Measurements from ENCODE around the gene MTREX. TPM values are rescaled to one million over a fixed set of nuclear protein-coding genes. Genes with fewer than 3 reads are reported as not detected.

The MTREX gene
- total RNA-seq, 4 donors from 2014 or later = 50.7 to 68.3 (median 64.1) TPM

- no peak for DNase-seq (ENCODE audit: low spot score in 2 of 2)
- TF ChIP-seq, protein P1, sequence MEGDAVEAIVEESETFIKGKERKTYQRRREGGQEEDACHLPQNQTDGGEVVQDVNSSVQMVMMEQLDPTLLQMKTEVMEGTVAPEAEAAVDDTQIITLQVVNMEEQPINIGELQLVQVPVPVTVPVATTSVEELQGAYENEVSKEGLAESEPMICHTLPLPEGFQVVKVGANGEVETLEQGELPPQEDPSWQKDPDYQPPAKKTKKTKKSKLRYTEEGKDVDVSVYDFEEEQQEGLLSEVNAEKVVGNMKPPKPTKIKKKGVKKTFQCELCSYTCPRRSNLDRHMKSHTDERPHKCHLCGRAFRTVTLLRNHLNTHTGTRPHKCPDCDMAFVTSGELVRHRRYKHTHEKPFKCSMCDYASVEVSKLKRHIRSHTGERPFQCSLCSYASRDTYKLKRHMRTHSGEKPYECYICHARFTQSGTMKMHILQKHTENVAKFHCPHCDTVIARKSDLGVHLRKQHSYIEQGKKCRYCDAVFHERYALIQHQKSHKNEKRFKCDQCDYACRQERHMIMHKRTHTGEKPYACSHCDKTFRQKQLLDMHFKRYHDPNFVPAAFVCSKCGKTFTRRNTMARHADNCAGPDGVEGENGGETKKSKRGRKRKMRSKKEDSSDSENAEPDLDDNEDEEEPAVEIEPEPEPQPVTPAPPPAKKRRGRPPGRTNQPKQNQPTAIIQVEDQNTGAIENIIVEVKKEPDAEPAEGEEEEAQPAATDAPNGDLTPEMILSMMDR (IDR thresholded peaks at IDR 0.05) = no peak
- TF ChIP-seq POLR2A (IDR thresholded peaks at IDR 0.05) = no peak
- intact Hi-C loops (cut with DNase I; ENCODE audit: low total_unique reads) = no loop called here
- H3K4me3 ChIP-seq (ENCODE audit: low read depth, poor library complexity, severe bottlenecking) = no peak overlapping the region
Observed at GRCh38 chr5:55289808-55290207, 18.0 kb upstream of the MTREX start.

GRCh38 chr5:55290991-55291390, 16.8 kb upstream of the MTREX start:
- WGBS, 2 donors = 91 to 92% methylated on average over 2 of the region's 2 CpGs
- intact Hi-C loops (cut with DNase I; ENCODE audit: low total_unique reads) = no loop called here

GRCh38 chr5:55294935-55295334, 12.9 kb upstream of the MTREX start:
- intact Hi-C loops (cut with DNase I; ENCODE audit: low total_unique reads) = no loop called here
- no peak overlapping the region for H3K4me3 ChIP-seq (ENCODE audit: low read depth, poor library complexity, severe bottlenecking)

More at GRCh38 chr5:55290991-55291390, 16.8 kb upstream of the MTREX start:
- TF ChIP-seq, protein P1 (IDR thresholded peaks at IDR 0.05) = no peak
- TF ChIP-seq POLR2A (IDR thresholded peaks at IDR 0.05) = no peak
- H3K4me3 ChIP-seq (ENCODE audit: low read depth, poor library complexity, severe bottlenecking) = no peak overlapping the region
- no peak for DNase-seq (ENCODE audit: low spot score in 2 of 2)

DNA sequence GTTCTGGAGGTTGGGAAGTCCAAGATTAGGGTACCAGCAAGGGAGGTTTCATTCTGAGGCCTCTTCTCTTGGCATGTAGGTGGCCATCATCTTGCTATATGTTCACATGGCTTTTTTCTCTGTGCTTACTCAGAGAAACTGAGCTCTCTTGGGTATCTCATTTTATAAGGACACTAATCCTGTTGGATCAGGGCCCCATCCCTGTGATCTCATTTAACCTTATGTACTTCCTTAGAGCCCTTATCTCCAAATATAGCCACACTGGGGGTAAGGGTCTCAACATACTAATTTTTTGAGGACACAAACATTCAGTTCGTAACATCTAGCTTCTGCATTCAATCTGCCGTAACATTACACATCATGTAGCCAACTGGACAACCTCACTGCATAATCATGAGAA, 6.9 kb upstream of the MTREX start:
- no peak for DNase-seq (ENCODE audit: low spot score in 2 of 2)
- H3K4me3 ChIP-seq (ENCODE audit: low read depth, poor library complexity, severe bottlenecking) = no peak overlapping the region
- TF ChIP-seq, protein P1 (IDR thresholded peaks at IDR 0.05) = no peak
- TF ChIP-seq POLR2A (IDR thresholded peaks at IDR 0.05) = no peak
- WGBS, 2 donors = 98 to 100% methylated on average over 2 of the region's 2 CpGs
- intact Hi-C loops (cut with DNase I; ENCODE audit: low total_unique reads) = no loop called here

More at GRCh38 chr5:55294935-55295334, 12.9 kb upstream of the MTREX start:
- no peak for TF ChIP-seq POLR2A (IDR thresholded peaks at IDR 0.05)
- TF ChIP-seq, protein P1 (IDR thresholded peaks at IDR 0.05) = no peak
- DNase-seq (ENCODE audit: low spot score in 2 of 2) = no peak
- 91 to 100% methylated on average over 1 of the region's 1 CpG for WGBS, 2 donors

DNA sequence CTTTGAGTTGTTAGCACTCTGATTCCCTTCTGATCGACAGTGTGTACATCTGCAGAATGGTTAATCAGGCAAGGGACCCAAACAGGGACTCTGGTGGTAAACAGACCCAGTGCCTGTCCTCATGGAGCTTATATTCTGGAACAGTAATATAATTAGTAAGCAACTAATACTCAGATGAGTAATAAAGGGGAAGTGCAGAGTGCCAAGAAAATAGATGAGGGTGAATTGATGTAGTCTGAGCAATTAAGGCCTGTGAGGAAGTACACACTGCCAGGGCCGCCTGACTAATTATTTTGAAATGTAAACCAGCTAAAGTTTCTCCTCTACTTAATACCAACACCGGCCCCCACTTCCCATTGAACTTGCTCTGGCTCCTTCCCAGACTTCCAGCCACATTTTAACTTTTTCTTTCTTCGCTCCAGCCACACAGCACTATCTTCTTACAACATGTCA, 4.5 kb upstream of the MTREX start:
- DNase-seq (ENCODE audit: low spot score in 2 of 2) = no peak
- intact Hi-C loops (cut with DNase I; ENCODE audit: low total_unique reads) = no loop called here
- TF ChIP-seq, protein P1 (IDR thresholded peaks at IDR 0.05) = no peak
- TF ChIP-seq POLR2A (IDR thresholded peaks at IDR 0.05) = no peak
- WGBS, 2 donors = 43 to 50% methylated on average over 4 of the region's 4 CpGs
- no peak overlapping the region for H3K4me3 ChIP-seq (ENCODE audit: low read depth, poor library complexity, severe bottlenecking)

- TF ChIP-seq, protein P1 (IDR thresholded peaks at IDR 0.05) = no peak
- no peak for TF ChIP-seq POLR2A (IDR thresholded peaks at IDR 0.05)
- no peak overlapping the region for H3K4me3 ChIP-seq (ENCODE audit: low read depth, poor library complexity, severe bottlenecking)
- 88% methylated on average over 6 of the region's 6 CpGs for WGBS, 2 donors
- DNase-seq (ENCODE audit: low spot score in 2 of 2) = no peak
- intact Hi-C loops (cut with DNase I; ENCODE audit: low total_unique reads) = no loop called here
Observed at GRCh38 chr5:55304584-55304983, 3.2 kb upstream of the MTREX start.
